Panc1 (cell line): ENCODE data around the gene MYO6. TPM values are rescaled to one million over a fixed set of nuclear protein-coding genes. Genes with fewer than 3 reads are reported as not detected.

Experiments
- ATAC-seq: fragments of 200-7000 bp; cut with Tn5 transposase; 2 replicates; pipeline ENCODE4 v1.9.1; 2020; ENCODE audit warnings: mild to moderate bottlenecking, moderate library complexity
- BruUV-seq: library from RNA; stranded (reverse); fragments of 400-500 nt; replicated peaks from 2 replicates; lab custom pipeline; 2021; lab: Mats Ljungman, UMichigan
- CTCF ChIA-PET: fragments of 300-600 bp; sonication (Branson Sonifier 250); formaldehyde crosslinking; loops from one replicate; lab custom pipeline; 2022; ENCODE audit warnings: antibody characterized with exemption; lab: Charles Lee
- POLR2A ChIA-PET: fragments of 300-600 bp; sonication (Branson Sonifier 250); formaldehyde crosslinking; loops from one replicate; lab custom pipeline; 2022; ENCODE audit warnings: antibody characterized with exemption; lab: Charles Lee
- DNase-seq: peaks from one replicate; pipeline ENCODE4 v3.0.0-alpha.2; 2010; ENCODE audit warnings: low read depth, low spot score
- H3K27ac ChIP-seq: 2 replicates; pipeline ENCODE4 v1.5.1; 2011; ENCODE audit warnings: mild to moderate bottlenecking, low read length, inconsistent platforms
- H3K27me3 ChIP-seq: fragments of 200-500 bp; sonication (Bioruptor generic); 2 replicates; pipeline ENCODE4 v1.6.0; 2014; ENCODE audit warnings: low read length, inconsistent platforms; ENCODE audit not compliant: control insufficient read depth, insufficient read depth
- H3K36me3 ChIP-seq: fragments of 200-500 bp; sonication (Bioruptor generic); 2 replicates; pipeline ENCODE4 v1.5.1; 2014; ENCODE audit warnings: inconsistent platforms, mild to moderate bottlenecking, low read length, moderate library complexity; ENCODE audit not compliant: control insufficient read depth, insufficient read depth
- H3K4me1 ChIP-seq: 2 replicates; pipeline ENCODE4 v1.5.1; 2011; ENCODE audit warnings: inconsistent platforms, mild to moderate bottlenecking, low read length, moderate library complexity; ENCODE audit not compliant: control insufficient read depth, insufficient read depth
- H3K4me3 ChIP-seq, 2 experiments: 2 replicates each; pipeline ENCODE4 v1.5.1; 2011 to 2012; ENCODE audit warnings: low read depth in 2 of 2, low read length in 2 of 2, mild to moderate bottlenecking in 2 of 2, inconsistent platforms in 1 of 2, moderate library complexity in 1 of 2
- H3K9me3 ChIP-seq: fragments of 200-500 bp; sonication (Bioruptor generic); 2 replicates; pipeline ENCODE4 v1.5.1; 2014; ENCODE audit warnings: low read depth, mild to moderate bottlenecking, inconsistent platforms, low read length, moderate library complexity; ENCODE audit not compliant: control insufficient read depth, insufficient read depth
- POLR2AphosphoS5 ChIP-seq: IDR thresholded peaks from 2 replicates; pipeline ENCODE4 v1.6.1; 2012; ENCODE audit warnings: mild to moderate bottlenecking, low read depth, low read length, moderate library complexity
- SIN3A ChIP-seq: IDR thresholded peaks from 2 replicates; pipeline ENCODE4 v1.6.1; 2012; ENCODE audit warnings: low read depth, mild to moderate bottlenecking, low read length, moderate library complexity, borderline replicate concordance; ENCODE audit not compliant: insufficient read depth
- TCF7L2 ChIP-seq: IDR thresholded peaks from 2 replicates; pipeline ENCODE4 v1.6.1; 2011; ENCODE audit warnings: mild to moderate bottlenecking, low read depth, low read length, inconsistent platforms
- in situ Hi-C: cut with HindIII; loops from 2 replicates; pipeline ENCODE4 v1.10.0; 2016; ENCODE audit warnings: low sequenced_read_pairs, low pct_unique_long_range_greater_than_20kb
- intact Hi-C: fragments of 100-400 bp; cut with micrococcal nuclease; formaldehyde crosslinking; loops from one replicate; pipeline ENCODE4 v1.10.0; 2022; ENCODE audit not compliant: unreplicated experiment
- total RNA-seq: library from RNA; stranded (reverse); gene quantifications from one replicate; pipeline ENCODE4 v1.2.1, GENCODE V29; 2021; ENCODE audit not compliant: unreplicated experiment
- TF ChIP-seq, protein P1 (sequence below): fragments of 450-650 bp; IDR thresholded peaks from 2 replicates; pipeline ENCODE4 v1.5.1; 2017; ENCODE audit warnings: mild to moderate bottlenecking
- TF ChIP-seq, protein P2 (sequence below), 2 experiments: IDR thresholded peaks; 2 replicates each; pipeline ENCODE4 v1.6.1; 2011 to 2012; ENCODE audit warnings: low read depth in 2 of 2, control low read depth in 1 of 2, low read length in 1 of 2, mild to moderate bottlenecking in 1 of 2, moderate library complexity in 1 of 2; ENCODE audit not compliant: insufficient read depth in 1 of 2

MYO6 gene
- total RNA-seq, 1 experiment from 2014 or later = 52.3 TPM

GRCh38 chr6:75855052-75855451, 106.0 kb downstream of the MYO6 start:
- Histone ChIP-seq H3K9me3 (no peaks in the 10 kb centered on the region), H3K4me3 (no peak overlapping the region), H3K27ac (peak overlapping the region; percentile 11; the same call in 1 of the 2 replicates), H3K27me3 (no peaks in the 10 kb centered on the region), H3K36me3 (peaks cover 13% of the 10 kb centered on the region), H3K4me1 (peaks cover 32% of the 10 kb centered on the region)
- BruUV-seq = no TSS peak
- intact Hi-C loops (no loop called here), in situ Hi-C loops (no loop called here)
- DNase-seq (no peak), ATAC-seq (no peak; the same call in 1 of the 2 replicates)
- ChIA-PET POLR2A (no interaction called here), CTCF (interaction anchor here (1.1 kb wide), 1 partner anchor 1611 kb away, joined by 3 read pairs; no protein-coding TSS in a partner anchor)
- TF ChIP-seq, protein P1, sequence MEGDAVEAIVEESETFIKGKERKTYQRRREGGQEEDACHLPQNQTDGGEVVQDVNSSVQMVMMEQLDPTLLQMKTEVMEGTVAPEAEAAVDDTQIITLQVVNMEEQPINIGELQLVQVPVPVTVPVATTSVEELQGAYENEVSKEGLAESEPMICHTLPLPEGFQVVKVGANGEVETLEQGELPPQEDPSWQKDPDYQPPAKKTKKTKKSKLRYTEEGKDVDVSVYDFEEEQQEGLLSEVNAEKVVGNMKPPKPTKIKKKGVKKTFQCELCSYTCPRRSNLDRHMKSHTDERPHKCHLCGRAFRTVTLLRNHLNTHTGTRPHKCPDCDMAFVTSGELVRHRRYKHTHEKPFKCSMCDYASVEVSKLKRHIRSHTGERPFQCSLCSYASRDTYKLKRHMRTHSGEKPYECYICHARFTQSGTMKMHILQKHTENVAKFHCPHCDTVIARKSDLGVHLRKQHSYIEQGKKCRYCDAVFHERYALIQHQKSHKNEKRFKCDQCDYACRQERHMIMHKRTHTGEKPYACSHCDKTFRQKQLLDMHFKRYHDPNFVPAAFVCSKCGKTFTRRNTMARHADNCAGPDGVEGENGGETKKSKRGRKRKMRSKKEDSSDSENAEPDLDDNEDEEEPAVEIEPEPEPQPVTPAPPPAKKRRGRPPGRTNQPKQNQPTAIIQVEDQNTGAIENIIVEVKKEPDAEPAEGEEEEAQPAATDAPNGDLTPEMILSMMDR = peak; percentile 64; the same call in 1 of the 2 replicates
- TF ChIP-seq, protein P2, sequence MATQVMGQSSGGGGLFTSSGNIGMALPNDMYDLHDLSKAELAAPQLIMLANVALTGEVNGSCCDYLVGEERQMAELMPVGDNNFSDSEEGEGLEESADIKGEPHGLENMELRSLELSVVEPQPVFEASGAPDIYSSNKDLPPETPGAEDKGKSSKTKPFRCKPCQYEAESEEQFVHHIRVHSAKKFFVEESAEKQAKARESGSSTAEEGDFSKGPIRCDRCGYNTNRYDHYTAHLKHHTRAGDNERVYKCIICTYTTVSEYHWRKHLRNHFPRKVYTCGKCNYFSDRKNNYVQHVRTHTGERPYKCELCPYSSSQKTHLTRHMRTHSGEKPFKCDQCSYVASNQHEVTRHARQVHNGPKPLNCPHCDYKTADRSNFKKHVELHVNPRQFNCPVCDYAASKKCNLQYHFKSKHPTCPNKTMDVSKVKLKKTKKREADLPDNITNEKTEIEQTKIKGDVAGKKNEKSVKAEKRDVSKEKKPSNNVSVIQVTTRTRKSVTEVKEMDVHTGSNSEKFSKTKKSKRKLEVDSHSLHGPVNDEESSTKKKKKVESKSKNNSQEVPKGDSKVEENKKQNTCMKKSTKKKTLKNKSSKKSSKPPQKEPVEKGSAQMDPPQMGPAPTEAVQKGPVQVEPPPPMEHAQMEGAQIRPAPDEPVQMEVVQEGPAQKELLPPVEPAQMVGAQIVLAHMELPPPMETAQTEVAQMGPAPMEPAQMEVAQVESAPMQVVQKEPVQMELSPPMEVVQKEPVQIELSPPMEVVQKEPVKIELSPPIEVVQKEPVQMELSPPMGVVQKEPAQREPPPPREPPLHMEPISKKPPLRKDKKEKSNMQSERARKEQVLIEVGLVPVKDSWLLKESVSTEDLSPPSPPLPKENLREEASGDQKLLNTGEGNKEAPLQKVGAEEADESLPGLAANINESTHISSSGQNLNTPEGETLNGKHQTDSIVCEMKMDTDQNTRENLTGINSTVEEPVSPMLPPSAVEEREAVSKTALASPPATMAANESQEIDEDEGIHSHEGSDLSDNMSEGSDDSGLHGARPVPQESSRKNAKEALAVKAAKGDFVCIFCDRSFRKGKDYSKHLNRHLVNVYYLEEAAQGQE (IDR thresholded peaks at IDR 0.05; ENCODE audit: insufficient read depth in 1 of 2, low read depth in 2 of 2, low read length in 1 of 2) = no peak

GRCh38 chr6:75856902-75857301, 107.9 kb downstream of the MYO6 start:
- ChIA-PET POLR2A (no interaction called here), CTCF (no interaction called here)
- DNase-seq (no peak), ATAC-seq (no peak)
- Histone ChIP-seq H3K4me1 (peaks cover 26% of the 10 kb centered on the region), H3K36me3 (peaks cover 13% of the 10 kb centered on the region), H3K27me3 (no peaks in the 10 kb centered on the region), H3K9me3 (no peaks in the 10 kb centered on the region), H3K27ac (peak overlapping the region; percentile 34; the same call in 1 of the 2 replicates), H3K4me3 (no peak overlapping the region)
- in situ Hi-C loops = no loop called here
- intact Hi-C loops = no loop called here
- TF ChIP-seq SIN3A (no peak), TCF7L2 (0 out of 2 replicates have a peak, but pooled peaks have one; percentile 41)
- BruUV-seq = no TSS peak

DNA sequence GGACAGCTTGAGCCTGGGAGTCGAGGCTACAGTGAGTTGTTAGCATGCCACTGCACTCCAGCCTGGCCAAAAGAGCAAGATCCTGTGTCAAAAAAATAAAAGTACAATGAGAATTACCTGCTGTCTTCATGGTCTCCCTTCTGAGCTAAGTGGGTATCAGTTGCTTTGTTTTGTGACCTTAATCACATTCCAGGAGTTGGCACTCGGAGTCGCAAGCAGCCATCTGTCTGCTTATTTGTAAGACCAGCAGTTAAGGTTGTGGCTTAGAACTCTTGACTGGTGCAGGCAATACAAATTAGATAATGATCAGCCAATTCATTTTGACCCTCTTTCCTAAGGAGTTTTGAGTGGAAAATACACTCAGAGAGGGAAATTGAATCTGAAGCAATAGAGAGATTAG, 114.0 kb downstream of the MYO6 start:
- TF ChIP-seq POLR2AphosphoS5 (no peak), SIN3A (no peak), TCF7L2 (no peak)
- TF ChIP-seq, protein P1 = no peak
- TF ChIP-seq, protein P2 (IDR thresholded peaks at IDR 0.05; ENCODE audit: insufficient read depth in 1 of 2, low read depth in 2 of 2, low read length in 1 of 2) = no peak
- Histone ChIP-seq H3K36me3 (peaks cover 4% of the 10 kb centered on the region), H3K4me1 (no peaks in the 10 kb centered on the region), H3K27me3 (no peaks in the 10 kb centered on the region), H3K9me3 (no peaks in the 10 kb centered on the region), H3K27ac (no peak overlapping the region), H3K4me3 (no peak overlapping the region)
- CTCF ChIA-PET = no interaction called here
- in situ Hi-C loops (no loop called here), intact Hi-C loops (no loop called here)
- ATAC-seq (no peak), DNase-seq (no peak)
- no TSS peak for BruUV-seq
- POLR2A ChIA-PET = no interaction called here
